Fibroblast of lung (primary cell): ENCODE data around the gene BRD3. TPM values are rescaled to one million over a fixed set of nuclear protein-coding genes. Genes with fewer than 3 reads are reported as not detected.

Experiments
- DNase-seq, 2 donors: peaks; one replicate each; pipeline versions ENCODE4 v3.0.0 to v3.0.0-alpha.2; 2010; ENCODE audit warnings: low read depth in 2 of 2
- H2AFZ ChIP-seq: 2 replicates; pipeline ENCODE4 v1.5.1; 2012; ENCODE audit warnings: low read length, control low read depth, inconsistent platforms
- H3K27ac ChIP-seq: 2 replicates; pipeline ENCODE4 v1.5.1; 2011; ENCODE audit warnings: low read length, control low read depth; ENCODE audit not compliant: insufficient read depth
- H3K27me3 ChIP-seq: 2 replicates; pipeline ENCODE4 v1.5.1; 2011; ENCODE audit warnings: mild to moderate bottlenecking, low read length; ENCODE audit not compliant: control insufficient read depth, insufficient read depth
- H3K36me3 ChIP-seq: 2 replicates; pipeline ENCODE4 v1.5.1; 2011; ENCODE audit warnings: low read length; ENCODE audit not compliant: control insufficient read depth, insufficient read depth
- H3K4me1 ChIP-seq: 2 replicates; pipeline ENCODE4 v1.5.1; 2011; ENCODE audit warnings: low read length; ENCODE audit not compliant: control insufficient read depth, insufficient read depth; ENCODE audit errors: extremely low read depth
- H3K4me2 ChIP-seq: 2 replicates; pipeline ENCODE4 v1.5.1; 2011; ENCODE audit warnings: low read length, control low read depth; ENCODE audit not compliant: insufficient read depth; ENCODE audit errors: extremely low read depth
- H3K4me3 ChIP-seq, 4 experiments: fragments of 200-600 bp in 1 of 4; sonication (generic) in 1 of 4; replicated peaks in 1 of 4; 2 replicates each; pipeline ENCODE4 v1.5.1; 2011 to 2016; ENCODE audit warnings: low read length in 4 of 4, low read depth in 3 of 4, mild to moderate bottlenecking in 3 of 4, control low read depth in 2 of 4, inconsistent platforms in 1 of 4, mixed read lengths in 1 of 4; ENCODE audit not compliant: insufficient read depth in 1 of 4; ENCODE audit errors: control extremely low read depth in 1 of 4
- H3K79me2 ChIP-seq: 2 replicates; pipeline ENCODE4 v1.5.1; 2012; ENCODE audit warnings: mild to moderate bottlenecking, low read length, inconsistent platforms; ENCODE audit not compliant: control insufficient read depth, insufficient read depth
- H3K9ac ChIP-seq: 2 replicates; pipeline ENCODE4 v1.5.1; 2011; ENCODE audit warnings: mild to moderate bottlenecking, low read length, control low read depth; ENCODE audit not compliant: insufficient read depth
- H3K9me3 ChIP-seq: 2 replicates; pipeline ENCODE4 v1.5.1; 2012; ENCODE audit warnings: low read depth, low read length; ENCODE audit not compliant: control insufficient read depth, insufficient read depth
- H4K20me1 ChIP-seq: 2 replicates; pipeline ENCODE4 v1.5.1; 2011; ENCODE audit warnings: low read length; ENCODE audit not compliant: control insufficient read depth, insufficient read depth; ENCODE audit errors: extremely low read depth
- EZH2 ChIP-seq: IDR thresholded peaks from 2 replicates; pipeline ENCODE4 v1.5.1; 2012; ENCODE audit warnings: low read length, control low read depth, mild to moderate bottlenecking; ENCODE audit errors: missing control alignments
- polyA plus RNA-seq, 2 donors: library from polyadenylated mRNA; depleted of rRNA in 1 of 2; stranded (reverse) in 1 of 2; unstranded in 1 of 2; fragments of >200 nt; gene quantifications; 2 replicates each; pipeline ENCODE4 v1.2.1, GENCODE V29; 2011 to 2012; ENCODE audit warnings: missing spikeins in 1 of 2
- total RNA-seq: library from RNA; depleted of rRNA; stranded (reverse); fragments of >200 nt; gene quantifications from 2 replicates; pipeline ENCODE4 v1.2.1, GENCODE V29; 2014
- TF ChIP-seq, protein P1 (sequence below), 2 donors: IDR thresholded peaks in 1 of 2; conservative IDR thresholded peaks in 1 of 2; 1 replicate in 1 of 2; 2 replicates in 1 of 2; pipeline ENCODE4 v1.5.1; 2011 to 2012; ENCODE audit warnings: low read length in 2 of 2, control low read depth in 1 of 2, inconsistent platforms in 1 of 2, low read depth in 1 of 2, mild to moderate bottlenecking in 1 of 2

Gene BRD3
- total and polyA plus RNA-seq, 2 donors (not counting 1 experiment from before 2014, with no cell fraction given) = 7.6 to 10.4 TPM

DNA sequence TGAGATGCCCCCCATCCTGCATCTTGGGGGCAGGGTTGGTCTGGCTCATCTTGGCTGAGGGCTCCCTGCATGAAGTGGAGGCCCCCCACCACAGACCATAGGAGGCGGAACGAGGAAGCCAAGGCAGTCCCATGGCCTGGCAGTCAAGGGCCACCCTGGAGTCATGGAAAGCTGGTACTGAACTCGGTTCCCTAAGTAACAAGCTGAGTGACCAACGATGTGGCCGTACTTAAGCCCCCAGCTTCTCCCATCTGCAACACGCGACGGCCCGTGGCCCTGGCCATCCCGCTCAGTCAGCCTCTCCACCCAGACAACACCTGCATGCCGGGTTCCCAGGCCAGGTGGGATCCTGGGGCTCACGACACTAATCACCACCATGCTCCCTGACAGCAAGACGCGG lies 17.1 kb downstream of the BRD3 start:
- Histone ChIP-seq H3K79me2 (peaks cover 11% of the 10 kb centered on the region), H3K9ac (no peak overlapping the region), H3K27me3 (no peaks in the 10 kb centered on the region), H3K4me2 (no peak overlapping the region), H4K20me1 (no peaks in the 10 kb centered on the region), H3K27ac (no peak overlapping the region), H3K4me1 (peaks cover 2% of the 10 kb centered on the region), H3K4me3 (no peak overlapping the region), H3K9me3 (no peaks in the 10 kb centered on the region), H2AFZ (no peak overlapping the region), H3K36me3 (peaks cover 17% of the 10 kb centered on the region)
- DNase-seq = no peak
- TF ChIP-seq, protein P1, sequence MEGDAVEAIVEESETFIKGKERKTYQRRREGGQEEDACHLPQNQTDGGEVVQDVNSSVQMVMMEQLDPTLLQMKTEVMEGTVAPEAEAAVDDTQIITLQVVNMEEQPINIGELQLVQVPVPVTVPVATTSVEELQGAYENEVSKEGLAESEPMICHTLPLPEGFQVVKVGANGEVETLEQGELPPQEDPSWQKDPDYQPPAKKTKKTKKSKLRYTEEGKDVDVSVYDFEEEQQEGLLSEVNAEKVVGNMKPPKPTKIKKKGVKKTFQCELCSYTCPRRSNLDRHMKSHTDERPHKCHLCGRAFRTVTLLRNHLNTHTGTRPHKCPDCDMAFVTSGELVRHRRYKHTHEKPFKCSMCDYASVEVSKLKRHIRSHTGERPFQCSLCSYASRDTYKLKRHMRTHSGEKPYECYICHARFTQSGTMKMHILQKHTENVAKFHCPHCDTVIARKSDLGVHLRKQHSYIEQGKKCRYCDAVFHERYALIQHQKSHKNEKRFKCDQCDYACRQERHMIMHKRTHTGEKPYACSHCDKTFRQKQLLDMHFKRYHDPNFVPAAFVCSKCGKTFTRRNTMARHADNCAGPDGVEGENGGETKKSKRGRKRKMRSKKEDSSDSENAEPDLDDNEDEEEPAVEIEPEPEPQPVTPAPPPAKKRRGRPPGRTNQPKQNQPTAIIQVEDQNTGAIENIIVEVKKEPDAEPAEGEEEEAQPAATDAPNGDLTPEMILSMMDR (conservative IDR thresholded peaks at IDR 0.05 in 1 of 2, IDR thresholded peaks at IDR 0.05 in 1 of 2; ENCODE audit: low read depth in 1 of 2, low read length in 2 of 2) = no peak
- TF ChIP-seq EZH2 = no peak

DNA sequence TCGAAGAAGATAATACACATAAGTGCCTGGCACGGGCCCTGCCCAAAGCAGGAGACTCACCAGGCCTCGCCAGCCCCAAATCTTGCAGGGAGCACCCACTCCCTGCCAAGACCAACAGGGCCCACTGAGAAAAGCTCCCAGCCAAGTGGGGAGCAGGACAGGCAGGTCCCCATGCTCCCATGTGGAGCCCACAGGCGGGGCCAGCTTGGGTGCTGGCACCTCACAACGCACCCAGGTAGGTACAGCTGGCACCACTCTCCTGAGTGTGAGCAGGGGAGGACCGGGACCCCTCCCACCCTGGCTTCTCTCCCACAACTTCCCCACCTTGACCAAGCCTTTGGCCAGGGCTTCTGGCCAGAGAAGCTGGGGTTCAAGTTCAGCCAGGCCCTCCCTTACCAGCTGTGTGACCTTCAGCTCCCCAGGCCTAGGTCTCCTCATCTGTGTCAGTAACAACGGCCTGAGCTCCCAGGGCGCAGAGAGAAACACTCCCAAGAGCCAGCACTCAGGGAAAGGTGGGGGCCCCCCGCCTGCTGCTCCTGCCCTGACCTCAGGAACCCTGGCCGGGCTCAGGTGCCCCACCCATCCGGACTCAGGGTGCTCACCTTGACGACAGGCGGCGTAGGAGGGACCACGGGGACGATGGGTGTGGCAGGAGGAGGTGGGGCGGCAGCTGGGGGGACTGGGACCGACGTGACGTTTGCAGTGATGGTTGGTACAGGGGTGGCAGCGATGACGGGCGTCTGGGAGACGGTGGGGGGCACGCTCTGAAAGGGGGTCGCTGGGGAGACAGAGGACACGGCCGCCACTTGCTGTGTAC lies 17.8 kb downstream of the BRD3 start:
- DNase-seq = no peak
- Histone ChIP-seq H3K4me2 (no peak overlapping the region), H3K4me1 (no peaks in the 10 kb centered on the region), H2AFZ (no peak overlapping the region), H3K79me2 (peaks cover 7% of the 10 kb centered on the region), H4K20me1 (no peaks in the 10 kb centered on the region), H3K9ac (no peak overlapping the region), H3K27me3 (no peaks in the 10 kb centered on the region), H3K4me3 (no peak overlapping the region), H3K36me3 (peaks cover 20% of the 10 kb centered on the region), H3K9me3 (no peaks in the 10 kb centered on the region), H3K27ac (no peak overlapping the region)
- no peak for TF ChIP-seq EZH2
- TF ChIP-seq, protein P1 (conservative IDR thresholded peaks at IDR 0.05 in 1 of 2, IDR thresholded peaks at IDR 0.05 in 1 of 2; ENCODE audit: low read depth in 1 of 2, low read length in 2 of 2) = no peak

DNA sequence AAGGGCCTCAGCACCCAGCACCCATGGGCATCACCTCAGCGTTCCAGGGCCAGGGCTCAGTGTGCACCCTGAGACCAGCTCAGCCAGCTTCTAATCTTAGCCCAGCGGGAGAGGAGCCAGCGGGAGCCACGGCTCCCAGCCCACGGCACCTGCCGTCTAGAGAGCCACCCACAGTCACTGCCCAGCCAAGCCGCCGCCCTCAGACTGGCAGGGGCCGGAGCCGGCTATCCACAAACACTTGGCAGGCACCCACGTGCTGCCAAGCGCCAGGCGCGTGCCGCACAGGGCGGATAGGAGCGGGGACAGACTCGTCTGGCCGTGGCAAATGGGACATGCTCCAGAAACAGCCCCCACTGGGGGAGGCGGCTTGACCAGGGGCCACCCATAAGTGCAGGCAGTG lies 18.6 kb downstream of the BRD3 start:
- Histone ChIP-seq H3K4me1 (no peaks in the 10 kb centered on the region), H3K9ac (no peak overlapping the region), H2AFZ (no peak overlapping the region), H3K9me3 (no peaks in the 10 kb centered on the region), H3K27ac (no peak overlapping the region), H3K79me2 (peaks cover 2% of the 10 kb centered on the region), H3K4me3 (no peak overlapping the region), H3K4me2 (no peak overlapping the region), H3K36me3 (peaks cover 20% of the 10 kb centered on the region), H3K27me3 (no peaks in the 10 kb centered on the region), H4K20me1 (no peaks in the 10 kb centered on the region)
- no peak for DNase-seq
- TF ChIP-seq EZH2 = no peak
- TF ChIP-seq, protein P1 (conservative IDR thresholded peaks at IDR 0.05 in 1 of 2, IDR thresholded peaks at IDR 0.05 in 1 of 2; ENCODE audit: low read depth in 1 of 2, low read length in 2 of 2) = no peak
